Measurements from ENCODE around the gene SLC4A11.

SLC4A11 gene

DNA sequence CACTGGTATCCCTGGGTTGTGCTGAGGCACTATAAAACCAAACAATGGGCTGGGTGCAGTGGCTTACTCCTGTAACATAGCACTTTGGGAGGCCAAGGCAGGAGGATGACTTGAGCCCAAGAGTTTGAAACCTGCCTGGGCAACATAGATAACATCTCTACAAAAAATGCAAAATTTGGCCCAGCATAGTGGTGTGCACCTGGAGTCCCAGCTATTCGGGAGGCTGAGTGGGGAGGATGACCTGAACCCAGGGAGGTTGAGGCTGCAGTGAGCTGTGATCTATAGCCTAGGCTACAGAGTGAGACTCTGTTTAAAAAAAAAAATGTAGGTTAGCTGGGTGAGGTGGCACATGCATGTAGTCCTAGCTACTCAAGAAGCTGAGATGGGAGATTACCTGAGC is 7.7 kb upstream of the SLC4A11 start:
- DNase-seq (ENCODE audit: low read depth) = no peak

DNA sequence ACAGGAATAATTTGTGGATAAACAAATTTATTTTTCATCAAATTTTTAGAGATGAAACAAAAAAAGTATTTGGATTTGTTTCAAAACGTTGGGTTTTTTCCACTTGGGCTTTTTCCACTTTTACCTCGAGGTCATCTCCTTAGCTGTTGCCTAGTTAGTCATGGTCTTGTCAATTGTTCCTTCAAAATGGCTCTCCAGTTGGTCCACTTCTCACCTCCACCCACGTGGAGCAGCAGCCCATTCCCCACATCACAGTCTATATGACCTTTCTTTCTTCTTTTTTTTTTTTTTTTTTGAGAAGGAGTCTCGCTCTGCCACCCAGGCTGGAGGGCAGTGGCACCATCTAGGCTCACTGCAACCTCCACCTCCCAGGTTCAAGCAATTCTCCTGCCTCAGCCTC is 6.7 kb upstream of the SLC4A11 start:
- DNase-seq (ENCODE audit: low read depth) = no peak

DNA sequence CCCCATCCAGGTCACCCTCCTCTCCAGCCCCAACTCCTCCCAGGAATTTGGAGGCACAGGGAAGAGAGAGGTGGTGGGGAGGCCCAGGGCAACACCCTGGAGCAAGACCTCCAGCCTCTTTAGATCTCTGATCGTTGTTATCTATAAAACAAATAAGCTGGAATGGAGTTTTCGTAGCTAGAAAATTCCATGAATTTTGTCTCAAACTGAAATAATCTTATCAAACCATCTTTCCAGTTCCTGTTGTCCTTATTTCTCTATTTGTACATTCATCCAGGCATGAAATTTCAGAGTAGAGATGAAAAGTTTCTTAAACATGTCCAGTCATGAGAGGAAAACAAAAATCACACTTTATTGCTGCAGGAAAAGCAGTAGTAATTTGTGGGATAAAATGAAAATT is 6.2 kb upstream of the SLC4A11 start:
- DNase-seq (ENCODE audit: low read depth) = no peak

DNA sequence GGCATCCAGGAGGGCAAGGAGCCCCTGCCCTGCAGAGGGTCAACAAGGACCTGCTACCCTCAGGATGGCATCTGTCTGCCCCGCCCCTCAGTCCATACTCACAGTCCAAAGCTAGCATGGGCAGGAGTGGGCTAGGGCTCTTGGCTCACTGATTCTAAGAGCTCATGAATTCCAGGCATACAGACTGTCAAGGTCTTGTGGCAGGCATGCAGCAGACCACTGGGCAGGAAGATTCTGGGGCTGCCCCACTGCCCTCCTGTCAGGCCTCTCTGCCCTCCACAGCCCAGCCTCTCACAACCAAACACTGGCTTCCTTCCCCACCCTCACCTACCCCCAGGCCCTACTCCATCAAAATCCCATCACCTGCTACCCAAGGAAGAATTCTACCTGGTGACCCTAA is 5.6 kb upstream of the SLC4A11 start:
- DNase-seq (ENCODE audit: low read depth) = no peak

DNA sequence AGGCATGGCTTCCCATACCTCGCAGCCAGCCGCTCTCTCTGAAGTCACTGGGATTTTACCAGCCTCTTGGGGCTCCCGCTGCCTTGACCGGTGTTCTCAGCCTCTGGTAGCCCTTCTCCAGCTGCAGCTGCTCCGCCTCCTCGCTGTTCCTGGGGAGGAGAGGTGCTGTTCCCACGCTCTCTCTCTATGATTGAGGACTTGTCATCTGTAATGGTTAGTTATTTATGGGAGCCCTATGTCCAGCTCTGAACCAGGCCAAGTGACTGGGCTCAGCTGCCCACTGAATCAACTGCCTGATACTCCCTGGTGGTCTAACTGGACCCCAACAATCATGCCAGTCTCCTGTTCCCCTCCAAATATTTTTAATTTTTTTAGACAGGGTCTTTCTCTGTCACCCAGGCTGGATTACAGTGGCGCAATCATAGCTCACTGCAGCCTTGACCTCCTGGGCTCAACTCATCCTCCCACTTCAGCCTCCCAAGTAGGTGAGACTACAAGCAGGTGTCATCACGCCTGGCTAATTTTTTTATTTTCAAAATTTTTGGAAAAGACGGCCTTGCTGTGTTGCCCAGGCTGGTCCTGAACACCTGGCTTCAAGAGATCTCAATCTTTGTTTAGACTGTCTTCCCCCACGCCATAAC is 4.8 kb upstream of the SLC4A11 start:
- no peak for DNase-seq (ENCODE audit: low read depth)

DNA sequence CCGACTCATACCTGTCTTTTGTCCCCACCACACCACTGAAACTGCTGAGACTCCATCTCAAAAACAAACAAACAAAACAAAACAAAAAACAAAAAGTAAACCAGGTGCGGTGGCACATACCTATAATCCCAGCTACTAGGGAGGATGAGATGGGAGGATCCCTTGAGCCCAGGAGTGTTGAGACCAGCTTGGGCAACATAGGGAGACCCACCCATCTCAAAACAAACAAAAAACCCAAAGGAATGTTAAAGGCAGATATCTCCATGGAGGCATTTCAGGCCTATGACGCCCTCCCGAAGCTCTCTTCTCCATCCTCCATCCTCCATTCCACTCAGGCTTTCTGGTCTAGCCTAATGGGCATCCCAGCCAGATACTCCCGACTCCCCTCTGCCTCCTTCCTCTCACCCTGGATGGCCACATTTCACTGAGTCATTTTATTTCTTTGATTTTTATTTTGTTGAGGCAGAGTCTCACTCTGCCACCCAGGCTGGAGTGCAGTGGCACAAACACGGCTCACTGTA is 3.2 kb upstream of the SLC4A11 start:
- DNase-seq (ENCODE audit: low read depth) = no peak

DNA sequence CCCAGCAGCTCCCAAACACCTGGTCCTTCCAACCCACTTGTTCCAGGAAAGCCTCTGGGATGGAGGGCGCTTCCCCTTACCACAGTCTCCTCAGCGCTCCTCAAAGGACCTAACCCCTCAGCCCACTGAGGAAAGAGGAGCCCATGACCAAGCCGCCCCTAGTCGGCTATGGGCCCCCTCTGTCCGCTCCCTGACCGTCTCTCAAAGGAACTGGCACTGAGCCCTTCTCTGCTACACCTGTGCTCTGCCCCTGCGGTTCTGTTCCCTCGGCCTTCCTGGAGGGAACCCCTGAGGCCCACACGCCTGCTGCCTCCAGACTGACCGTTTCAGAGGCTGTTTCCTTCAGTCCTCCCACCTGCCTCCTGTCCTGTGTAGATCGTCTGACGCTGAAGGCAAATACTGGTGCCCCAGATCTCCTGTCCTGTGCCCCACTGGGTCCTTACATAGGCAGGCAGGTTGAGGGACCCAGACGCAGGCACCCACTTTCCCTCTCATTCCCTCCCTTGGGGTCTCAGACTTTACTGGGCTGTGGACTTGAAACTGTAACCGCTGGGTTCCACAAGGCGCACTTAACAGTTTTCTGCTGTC is 1.9 kb upstream of the SLC4A11 start:
- no peak for DNase-seq (ENCODE audit: low read depth)

DNA sequence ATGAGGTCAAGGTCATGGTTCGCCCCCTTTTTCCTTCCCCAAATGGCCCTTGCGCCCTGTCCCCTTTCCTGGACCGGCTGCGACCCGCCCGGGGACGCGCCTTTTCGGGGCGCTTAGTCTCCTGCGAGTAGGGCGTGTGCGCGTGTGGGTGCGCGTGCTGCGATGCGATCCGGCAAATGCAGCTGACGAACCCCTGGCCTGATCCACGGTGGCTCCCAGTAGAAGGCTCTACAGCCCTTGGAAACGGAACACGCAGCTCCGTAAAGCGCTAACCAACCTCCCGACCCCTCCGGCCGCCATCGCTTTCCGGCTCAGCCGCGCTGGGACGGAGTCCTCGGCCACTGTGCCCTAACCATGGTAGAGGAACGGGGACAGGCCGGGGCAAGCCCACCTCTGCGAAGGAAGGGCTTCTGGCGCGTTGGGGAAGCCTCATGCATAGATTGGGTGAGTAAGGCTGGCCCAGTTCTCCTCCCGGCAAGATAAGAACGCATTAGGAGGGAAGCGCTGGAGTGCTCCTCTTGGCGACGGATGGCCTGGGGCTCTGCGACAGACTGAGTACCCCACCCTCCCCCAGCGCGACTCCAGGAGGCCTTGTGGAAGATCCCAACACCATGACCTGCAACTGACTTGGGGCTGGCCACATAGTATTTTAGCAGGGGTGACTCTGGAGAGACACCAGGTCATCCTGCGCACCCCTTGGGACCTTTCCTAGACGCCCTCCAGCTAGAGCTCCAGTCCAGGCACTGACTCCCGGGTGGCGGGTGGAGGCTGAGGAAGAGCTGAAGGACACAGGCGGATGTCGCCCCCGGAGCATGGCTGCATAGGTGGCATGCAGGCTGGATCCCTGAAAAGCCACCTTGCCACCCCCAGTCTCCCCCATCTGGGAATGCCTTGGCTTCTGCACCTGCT is 1.1 kb upstream of the SLC4A11 start:
- DNase-seq (ENCODE audit: low read depth) = no peak

DNA sequence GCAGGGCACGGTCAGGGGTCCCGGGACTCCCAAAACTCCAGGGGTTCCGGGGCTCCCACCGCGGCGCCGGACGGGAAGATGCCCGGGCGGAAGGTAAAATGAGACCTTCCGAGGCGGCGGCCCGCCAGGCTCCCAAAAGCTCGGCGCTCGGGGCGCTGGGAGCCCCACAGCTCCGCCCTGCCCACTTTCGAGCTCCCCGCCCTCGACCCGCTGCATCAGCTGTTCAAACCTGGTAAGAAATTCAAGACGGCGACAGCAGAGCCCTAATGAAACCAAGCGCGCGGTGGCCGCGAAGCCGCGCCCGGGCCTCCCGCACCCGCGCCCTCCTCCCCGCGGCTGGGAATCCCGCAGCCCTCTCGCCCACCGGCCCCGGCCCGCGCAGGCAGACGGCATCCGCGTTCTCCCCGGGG is 369 bp downstream of the SLC4A11 start:
- no peak for DNase-seq (ENCODE audit: low read depth)

DNA sequence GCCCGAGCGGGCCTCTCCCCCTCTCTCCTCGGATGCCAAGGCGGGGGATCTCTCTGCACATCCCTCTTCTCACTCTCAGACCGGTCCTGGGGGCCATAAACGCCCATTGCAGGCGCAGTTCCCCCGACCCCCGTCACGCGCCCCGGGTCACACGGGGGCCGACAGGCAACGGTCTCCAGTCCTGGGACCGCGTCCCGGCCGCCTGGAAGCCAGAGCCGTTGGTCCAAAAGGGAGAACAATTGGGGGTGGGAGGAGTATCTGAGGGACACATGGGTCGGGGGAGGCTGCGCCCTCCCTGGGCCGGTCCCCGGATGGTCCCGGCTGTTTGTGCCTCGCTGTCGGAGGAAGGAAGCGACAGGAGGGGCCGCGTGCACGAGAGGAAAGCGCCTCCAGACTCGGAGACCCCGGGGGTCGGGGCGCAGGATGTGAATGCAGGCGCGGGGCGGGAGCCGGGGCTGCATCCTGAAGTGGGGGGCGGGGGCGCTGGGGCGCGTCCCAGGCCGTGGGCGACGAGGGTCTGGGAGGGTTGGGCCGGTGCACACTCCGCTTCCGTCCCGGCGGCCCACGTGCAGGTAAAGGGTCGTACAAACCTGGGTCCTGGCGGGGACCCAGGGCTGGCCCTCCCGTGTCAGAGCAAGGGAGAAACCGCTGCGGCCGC is 903 bp downstream of the SLC4A11 start:
- DNase-seq (ENCODE audit: low read depth) = no peak

DNA sequence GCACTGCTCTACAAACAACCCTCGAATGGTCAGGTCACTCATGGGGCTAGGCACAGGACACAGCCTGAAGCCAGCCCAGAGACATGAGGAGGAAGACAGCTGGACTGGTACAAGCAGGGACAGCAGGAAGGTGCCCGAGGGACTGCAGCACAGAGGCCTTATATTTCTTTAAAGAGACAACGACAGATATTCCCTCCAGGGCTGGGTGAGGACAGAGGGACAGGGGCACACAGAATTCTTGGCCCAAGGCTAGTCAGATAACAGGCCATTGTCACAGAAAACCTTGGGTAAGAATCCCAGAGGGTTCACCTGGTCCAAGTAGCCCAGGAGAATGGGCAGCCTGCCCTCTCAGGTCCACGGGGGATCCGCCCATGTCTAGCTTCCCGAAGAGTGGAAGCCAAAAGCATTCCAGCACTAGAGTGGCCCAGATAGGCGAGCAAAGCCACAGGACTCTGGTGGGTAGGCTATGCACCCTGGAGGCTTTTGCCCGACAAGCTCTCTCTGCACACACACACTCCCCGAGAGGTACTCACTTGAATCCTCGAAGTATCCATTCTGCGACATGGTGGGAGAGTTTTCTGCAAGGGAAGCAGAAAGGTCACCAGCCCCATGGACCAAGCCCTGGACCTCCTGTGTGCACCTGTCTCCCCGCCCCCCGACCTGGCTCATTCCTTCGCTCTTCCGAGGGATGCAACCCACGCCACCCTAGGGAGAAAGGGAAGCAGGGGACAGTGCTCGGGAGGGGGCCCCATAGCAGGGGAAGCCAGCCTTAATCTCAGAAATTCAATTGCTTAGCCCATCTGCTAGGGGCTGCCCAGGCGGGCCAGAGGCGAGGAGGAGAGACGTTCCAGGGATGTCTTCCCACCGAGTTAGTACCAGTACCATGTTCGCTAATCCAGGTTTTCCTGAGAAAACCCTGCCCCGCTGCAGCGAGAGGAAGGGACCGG is 1.7 kb downstream of the SLC4A11 start:
- DNase-seq (ENCODE audit: low read depth) = no peak

DNA sequence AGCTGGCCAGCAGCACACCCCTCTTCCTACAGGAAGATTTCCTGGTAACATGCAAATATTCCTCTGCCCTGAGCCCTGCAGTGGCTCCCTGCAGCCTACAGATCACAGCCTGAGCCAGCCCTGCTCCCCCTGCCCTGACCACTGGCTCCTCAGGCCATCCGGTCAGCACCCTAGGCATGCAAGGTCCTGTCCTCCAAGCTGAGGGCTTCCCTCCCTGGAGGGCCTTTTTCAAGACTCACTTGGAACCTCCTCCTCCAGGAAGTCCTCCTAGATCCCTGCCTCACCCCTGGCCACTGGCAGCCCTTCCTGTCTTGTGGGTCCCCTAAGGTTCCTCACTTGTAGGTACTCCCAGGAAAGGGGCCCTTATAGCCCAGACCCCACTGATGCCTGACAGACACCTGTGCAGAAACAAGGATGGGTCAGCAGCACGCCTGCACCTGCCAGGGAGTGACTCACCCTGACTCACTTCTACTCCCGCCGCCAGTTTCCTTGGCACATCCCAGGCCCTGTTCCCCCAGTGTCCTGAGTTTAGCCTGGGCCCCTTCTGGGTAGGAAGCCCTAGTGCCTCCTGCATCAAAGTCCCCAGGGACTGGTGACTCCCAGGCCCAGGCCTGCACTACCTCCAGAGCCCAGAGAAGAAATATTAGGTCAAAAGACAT is 3.2 kb downstream of the SLC4A11 start:
- no peak for DNase-seq (ENCODE audit: low read depth)

DNA sequence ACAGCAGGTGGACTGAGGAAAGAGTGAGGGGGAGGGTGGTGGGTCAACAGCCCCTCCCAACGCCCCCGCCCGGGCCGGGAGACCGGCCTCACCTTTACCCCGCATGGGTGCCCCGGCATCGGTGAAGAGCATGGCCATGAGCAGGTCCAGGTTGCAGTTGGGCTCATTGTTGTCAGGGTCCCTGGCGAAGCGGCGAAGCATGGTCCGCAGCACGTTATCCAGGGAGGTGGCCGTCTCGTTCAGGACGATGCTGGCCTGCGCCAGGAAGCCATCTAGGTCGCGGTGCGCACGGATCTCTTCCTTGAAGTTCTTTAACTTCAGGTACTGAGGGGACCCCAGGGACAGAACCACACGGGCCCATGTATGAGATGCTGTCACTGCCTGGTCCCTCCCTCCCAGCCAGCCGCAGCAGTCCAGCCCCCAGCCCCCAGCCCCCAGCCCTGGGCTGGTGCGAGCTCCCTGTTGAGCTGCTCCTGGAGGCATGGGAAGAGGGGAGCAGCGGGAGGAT is 4.9 kb downstream of the SLC4A11 start:
- DNase-seq (ENCODE audit: low read depth) = no peak

DNA sequence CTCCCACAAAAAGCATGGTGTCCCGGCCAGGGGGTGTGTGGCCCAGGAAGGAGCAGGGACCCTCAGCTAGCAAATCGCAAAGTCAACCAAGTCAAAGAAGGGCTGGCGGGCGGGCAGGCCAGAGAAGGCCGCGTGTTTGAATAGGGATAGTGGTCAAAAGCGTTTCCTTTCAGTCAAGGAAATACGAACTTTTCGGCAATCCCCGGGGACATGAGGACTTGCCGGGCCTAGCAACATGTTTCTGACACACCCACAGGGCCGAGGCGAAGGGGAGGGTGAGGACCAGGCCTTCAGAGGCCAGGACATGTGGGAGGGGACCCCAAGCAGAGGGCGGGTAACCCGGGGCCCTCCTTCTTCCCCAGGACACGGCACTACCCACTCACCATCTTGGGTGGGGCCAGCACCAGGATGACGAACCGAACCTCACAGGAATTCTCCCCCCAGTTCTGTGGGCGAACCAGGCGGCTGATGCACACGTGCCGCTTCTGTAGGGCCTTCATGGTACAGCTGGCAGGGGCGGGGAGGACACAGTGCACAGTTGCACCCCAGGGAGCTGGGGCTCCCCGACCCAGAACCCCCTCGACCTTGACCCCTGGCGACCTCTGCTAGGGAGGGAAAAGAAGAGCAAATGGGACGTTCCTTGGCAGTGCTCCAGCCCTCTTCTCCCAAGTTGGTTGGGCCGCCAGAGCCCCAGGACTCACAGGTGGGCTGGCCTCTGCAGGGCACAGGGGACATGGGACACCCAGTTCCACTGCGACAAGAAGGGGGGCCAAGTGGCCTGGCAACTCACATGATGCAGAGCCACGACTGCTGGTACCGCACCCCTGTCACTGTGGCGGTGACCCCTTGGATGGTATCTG is 5.6 kb downstream of the SLC4A11 start:
- DNase-seq (ENCODE audit: low read depth) = no peak

DNA sequence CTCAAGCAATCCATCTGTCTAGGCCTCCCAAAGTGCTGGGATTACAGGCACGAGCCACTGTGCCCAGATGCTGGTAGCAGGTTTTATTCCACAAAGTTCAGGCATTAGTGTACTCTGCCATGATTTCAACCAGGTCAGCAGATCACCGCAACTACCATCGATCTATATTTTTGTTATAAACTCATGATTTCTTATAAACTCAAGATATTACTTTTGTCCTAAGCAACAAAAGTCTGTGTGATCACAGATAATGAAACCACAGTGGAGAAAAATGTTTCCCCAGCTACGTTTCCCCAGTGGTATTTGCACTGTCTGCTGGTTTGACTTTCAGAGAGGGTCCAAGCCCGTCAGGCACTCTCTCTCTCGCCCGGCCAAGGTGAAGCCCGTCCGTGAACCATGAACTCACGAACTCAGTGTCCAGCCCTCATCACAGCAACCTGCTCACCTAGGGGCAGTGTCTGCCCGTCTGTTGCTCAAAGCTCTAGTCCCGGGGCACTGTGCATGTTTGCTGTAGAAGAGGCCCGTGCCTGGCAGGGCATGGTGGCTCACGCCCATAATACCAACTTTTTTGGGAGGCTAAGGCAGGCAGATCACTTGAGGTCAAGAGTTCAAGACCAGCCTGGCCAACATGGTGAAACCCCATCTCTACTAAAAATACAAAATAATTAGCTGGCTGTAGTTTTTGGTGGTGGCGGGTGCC is 7.0 kb downstream of the SLC4A11 start:
- DNase-seq (ENCODE audit: low read depth) = no peak

DNA sequence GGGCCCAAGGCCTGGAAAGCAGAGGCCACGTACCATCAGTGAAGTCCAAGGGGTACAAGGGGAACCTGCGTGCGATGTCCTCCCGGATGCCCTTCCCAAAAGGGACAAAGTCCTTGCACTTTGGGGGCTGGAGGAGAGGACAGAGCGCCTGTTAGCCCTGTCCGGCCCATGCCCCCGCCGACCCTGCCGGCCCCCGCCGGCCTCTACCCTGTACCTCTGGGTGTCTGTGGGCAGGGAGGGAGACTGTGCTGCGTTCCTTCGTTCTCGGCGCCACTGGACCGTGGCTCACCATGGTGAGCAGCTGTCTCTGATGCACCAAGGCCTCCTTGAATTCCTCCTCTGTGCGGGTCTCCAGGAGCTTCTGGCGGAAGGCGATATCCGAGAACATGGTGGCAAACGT is 7.9 kb downstream of the SLC4A11 start:
- no peak for DNase-seq (ENCODE audit: low read depth)

DNA sequence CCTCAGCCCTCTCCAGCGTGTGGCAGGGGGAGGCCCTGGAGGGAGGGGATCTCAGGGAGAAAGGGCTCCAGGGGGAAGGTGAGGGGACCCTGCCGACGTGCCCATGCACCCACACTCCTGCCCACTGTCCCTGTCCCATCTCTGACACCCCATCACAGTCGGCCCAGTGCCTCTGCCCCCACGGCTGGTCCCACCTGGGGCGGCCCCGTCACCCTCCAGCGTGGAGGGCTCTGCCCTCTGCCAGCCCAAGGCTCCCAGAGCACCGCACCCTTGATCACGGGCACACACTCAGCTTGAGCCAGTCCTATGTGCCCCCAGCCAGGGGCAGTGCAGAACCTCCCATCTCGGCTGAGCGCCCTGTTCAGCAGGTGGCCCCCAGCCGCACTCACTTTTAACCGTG is 9.2 kb downstream of the SLC4A11 start:
- DNase-seq (ENCODE audit: low read depth) = no peak

DNA sequence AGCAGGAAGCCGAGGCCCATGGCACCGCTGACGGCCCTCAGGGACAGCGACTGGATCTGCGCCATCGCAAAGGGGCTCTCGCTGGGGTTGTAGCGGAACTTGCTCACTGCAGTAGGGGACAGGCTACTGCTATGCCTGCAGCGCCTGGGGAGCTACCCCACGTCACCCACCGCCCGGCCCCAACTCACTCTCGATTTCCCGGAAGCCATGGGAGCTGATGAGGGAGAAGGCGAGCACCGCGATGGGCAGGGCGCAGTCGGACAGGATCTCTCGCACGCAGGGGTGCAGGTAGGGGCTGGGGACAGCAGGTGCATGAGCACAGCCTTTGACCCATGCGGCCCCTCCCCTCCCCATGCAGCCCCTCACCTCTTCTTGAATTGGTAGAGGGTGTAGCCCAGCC is 9.8 kb downstream of the SLC4A11 start:
- no peak for DNase-seq (ENCODE audit: low read depth)

DNA sequence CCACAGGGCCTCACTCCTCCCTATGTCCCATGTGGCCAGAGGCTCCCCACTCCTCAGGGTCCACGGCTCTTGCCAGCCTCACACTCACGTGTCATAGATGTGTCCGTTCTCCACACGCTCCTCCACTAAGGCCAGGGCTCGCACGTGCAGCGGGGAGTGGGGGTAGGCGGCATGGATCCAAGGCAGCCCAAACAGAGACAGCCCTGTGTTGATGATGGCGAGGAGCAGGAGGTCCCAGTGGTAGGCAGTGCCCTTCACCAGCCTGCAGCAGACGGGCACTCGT is 10.3 kb downstream of the SLC4A11 start:
- DNase-seq (ENCODE audit: low read depth) = no peak

All from stimulated activated CD8-positive, alpha-beta memory T cell treated with anti-CD3 and anti-CD28 coated beads, Interleukin-12 subunit alpha, Interleukin-12 subunit beta, amount 100 ng/mL, for 1 hour (primary cell).